Measurements from ENCODE around the gene DRD4.

DRD4 gene

DNA sequence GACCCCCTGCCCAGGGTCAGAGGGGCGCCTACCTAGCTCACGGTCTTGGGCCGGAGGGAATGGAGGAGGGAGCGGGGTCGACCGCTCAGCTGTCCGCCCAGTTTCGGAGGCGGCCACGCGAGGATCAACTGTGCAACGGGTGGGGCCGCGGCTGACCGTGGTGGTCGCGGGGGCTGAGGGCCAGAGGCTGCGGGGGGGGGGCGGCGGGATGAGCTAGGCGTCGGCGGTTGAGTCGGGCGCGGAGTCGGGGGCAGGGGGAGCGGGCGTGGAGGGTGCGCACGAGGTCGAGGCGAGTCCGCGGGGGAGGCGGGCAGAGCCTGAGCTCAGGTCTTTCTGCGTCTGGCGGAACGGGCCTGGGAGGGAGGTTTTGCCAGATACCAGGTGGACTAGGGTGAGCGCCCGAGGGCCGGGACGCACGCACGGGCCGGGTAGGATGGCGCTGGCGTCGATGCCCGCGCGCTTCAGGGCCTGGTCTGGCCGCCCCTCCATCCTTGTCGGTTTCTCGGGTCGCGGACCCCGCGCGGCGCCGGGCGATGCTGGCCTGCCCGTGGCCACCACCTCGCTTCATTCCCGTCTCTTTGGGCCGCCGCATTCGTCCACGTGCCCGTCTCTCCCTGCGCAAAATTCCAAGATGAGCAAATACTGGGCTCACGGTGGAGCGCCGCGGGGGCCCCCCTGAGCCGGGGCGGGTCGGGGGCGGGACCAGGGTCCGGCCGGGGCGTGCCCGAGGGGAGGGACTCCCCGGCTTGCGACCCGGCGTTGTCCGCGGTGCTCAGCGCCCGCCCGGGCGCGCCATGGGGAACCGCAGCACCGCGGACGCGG is at the start of gene DRD4:
DRD4 (plus strand) TSS at position 759 of the 822 bp plus-strand sequence; CDS start at position 795, 36 bp downstream.
- no peak for DNase-seq

DNA sequence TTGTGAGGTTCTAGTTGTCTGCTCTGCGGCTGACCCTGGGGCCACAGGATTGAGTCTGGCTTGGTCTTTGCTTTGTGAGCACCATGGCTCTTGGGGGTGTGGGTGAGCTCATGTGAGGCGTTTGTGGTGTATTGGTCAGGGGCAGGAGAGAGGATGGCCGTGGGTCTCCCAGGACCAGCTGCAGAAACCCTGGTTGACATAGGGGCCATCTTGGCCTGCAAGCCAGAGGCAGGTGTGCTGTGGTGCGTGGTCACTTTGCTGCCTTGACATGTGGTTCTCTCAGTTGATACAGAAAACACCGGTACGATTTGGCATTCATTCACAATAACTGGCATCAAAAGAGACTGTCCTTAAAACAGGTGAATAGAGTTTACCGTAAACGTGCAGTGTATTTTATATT is 49.5 kb upstream of the DRD4 start:
- DNase-seq = no peak

DNA sequence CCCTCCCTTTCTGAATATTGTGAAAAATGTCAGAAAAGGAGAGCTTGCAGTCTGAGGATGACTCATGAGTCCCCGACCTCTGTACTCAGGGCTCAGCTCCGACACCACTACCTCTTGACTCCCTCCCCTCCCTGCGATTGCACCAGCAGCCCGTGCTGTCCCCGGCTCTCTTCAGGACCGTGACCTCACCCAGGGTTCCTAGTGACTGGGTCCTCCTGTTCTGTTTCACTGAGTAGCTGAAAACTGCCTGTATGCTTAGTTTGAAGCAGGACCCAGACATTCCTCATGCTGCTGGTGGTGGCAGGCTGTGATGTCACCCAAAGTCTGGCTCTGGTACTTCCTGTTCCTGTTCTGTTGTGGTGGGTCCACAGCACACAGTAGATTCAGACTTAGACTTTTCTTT is 49.1 kb upstream of the DRD4 start:
- DNase-seq = no peak

DNA sequence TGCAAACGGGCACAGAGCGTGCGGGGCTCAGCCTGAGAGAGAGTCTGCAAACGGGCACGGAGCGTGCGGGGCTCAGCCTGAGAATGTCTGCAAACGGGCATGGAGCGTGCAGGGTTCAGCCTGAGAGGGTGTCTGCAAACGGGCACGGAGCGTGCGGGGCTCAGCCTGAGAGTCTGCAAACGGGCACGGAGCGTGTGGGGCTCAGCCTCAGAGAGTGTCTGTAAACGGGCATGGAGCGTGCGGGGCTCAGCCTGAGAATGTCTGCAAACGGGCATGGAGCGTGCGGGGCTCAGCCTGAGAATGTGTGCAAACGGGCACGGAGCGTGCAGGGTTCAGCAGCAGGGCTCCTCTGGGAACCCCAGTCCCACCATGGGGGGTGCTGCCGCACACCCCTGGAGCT is 47.3 kb upstream of the DRD4 start:
- DNase-seq = no peak

DNA sequence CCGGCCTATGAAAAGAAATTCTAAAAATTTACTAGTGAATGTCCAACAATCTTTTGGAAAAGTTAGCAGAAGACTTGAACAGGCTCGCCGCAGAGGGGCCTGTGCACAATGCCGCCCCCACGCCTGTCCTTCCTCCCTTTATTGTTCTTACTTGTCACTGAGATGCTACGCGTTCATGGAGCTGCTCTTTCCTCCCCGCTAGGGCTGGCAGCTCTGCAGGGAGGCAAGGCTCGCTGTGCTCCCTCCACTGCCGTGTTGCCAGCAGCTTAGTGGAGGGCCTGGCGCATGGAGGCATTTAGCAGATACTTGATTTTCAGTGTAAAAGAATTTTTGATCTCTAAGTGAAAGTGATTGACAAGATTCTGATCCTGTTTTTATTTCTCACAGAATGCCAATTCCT is 46.1 kb upstream of the DRD4 start:
- DNase-seq = no peak

DNA sequence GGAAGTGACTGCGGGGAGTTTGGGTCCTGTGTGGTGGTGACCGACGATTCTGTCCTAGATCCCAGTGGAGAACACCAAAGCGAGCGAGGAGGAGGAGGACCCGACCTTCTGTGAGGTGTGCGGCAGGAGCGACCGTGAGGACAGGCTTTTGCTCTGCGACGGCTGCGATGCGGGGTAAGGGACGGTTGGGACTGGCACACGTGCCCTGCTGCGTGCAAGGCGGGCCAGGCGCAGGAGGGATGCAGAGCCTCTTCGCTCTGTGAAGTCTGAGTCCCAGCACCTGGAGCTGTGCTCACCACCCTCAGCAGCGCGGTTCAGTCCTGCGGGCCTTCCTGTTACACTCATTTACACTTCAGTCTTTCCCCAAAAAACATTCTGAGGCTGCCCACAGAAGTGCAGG is 44.6 kb upstream of the DRD4 start:
- DNase-seq = no peak

DNA sequence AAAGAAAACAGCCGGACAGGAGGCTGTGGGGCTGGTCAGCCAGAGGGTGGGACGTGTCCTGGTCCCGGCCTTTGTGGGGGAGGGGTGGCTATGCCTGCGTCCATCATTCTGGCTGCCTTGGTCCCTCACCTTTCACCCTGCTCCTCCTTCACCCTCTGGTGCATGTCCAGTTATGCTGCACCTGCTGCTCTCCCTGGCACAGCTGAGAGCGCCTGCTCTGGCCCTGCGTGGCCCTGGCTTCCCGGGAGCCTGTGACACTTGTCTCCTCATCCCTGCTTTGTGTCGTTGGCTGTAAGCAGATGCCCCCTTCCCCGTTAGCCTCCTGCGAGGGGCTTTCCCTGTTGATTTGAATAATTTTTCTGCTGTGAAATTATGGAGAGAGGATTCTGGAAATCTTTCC is 44.2 kb upstream of the DRD4 start:
- DNase-seq = no peak

DNA sequence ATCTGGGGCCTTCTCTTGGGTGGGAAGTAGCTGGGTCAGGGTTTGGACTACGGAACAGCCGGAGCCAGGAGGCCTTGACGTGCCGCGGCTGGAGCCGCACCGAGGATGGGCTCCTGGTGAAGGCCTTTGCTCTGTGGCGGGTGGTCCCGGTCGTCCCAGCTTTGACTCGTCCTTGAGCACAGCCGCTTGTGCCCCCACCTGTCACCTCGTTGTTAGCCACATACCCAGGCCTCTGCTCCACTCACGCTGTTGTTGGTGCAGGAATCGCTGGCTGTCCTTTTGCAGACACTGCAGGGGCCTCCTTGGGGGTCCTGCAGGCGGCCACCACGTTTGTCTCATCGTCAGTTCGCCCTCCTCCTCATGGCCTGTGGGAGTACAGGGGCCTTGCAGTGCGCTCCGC is 43.7 kb upstream of the DRD4 start:
- no peak for DNase-seq

DNA sequence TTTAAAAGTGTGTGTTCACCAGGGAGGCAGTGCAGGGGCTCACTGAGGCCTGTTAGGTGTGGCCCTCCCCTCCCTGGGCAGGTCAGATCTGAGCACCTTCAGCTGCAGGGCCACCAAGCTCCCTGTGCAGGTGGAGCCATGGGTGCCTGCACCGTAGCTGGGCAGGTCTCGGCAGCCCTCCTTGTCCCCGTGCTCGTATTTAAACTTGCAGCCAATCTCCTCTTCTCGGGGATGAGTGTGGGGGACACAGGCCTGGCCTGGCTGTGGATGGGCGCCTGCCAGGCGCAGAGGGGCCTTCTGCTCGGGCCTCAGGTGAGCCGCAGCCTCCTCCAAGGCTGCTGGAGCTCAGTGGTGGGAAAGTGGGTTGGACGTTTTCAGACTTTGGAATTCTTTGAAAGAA is 41.7 kb upstream of the DRD4 start:
- no peak for DNase-seq

DNA sequence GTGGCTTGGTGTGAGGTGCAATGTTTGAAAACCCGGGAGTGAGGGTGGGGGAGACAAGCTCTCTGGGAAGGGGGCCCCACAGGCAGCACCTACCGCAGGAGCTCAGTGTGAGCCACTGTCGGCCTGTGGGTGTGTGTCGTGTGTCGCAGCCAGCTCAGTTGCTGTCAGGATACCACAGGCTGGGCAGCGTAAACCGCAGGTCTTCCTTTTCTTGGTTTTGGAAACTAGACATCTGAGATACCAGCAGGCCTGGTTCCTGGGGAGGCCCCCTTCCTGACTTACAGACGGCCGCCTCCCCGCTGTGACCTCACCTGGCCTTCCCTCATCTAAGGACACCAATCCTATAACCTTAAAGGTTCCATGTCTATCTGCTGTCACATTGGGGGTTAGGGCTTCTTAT is 40.7 kb upstream of the DRD4 start:
- no peak for DNase-seq

DNA sequence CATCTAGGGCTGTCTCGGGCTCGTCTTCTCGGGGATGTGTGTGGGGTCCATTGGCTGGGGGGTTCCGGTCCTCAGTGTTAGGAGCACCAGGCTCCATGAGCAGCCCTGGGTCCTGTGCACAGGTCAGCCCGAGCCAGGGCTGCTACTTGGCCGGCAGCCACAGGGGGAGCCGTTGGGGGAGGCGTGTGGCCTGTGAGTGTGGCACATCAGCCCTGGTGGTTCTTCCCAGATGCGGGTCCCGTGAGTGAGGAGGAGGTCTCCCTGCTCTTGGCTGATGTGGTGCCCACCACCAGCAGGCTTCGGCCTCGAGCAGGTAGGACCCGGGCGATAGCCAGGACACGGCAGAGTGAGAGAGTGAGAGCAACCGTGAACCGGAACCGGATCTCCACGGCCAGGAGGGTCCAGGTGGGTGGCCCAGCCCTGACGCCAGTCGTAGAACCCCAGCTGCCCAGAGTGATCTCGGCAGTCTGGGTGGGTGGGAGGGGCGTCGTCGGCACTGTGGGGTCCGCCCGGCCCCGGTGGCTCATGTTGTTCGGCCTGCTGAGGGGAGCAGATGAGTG is 39.8 kb upstream of the DRD4 start:
- no peak for DNase-seq

DNA sequence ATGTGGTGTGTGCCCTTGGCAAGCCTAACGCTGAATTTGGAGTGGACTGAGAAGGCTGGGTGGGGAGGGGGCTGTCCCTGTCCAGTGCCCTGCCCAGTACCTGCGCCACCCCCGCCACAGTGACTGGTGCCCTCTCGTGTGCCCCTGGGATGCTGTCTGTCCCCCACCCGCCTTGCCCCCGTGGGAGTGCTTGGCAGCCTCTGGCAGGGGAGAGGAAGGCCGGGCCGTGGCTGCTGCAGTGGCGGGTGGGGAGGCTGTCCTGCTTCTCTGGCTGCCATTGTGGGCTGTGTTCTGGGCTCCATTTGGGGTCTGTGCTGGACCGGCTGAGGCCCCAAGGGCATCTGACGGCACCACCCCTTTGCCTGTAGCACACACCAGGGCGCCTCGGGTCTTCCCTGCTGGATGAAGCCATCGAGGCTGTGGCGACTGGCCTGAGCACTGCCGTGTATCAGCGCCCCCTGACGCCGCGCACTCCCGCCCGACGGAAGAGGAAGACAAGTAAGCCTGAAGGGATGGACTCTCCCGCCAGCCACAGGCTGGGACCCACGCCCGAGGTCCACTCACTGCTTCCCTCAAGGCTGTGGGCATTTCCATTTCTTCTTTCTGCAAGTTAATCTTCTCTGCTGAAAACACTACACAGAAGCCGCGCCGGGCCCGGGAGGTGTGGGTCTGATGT is 38.9 kb upstream of the DRD4 start:
- DNase-seq = no peak

DNA sequence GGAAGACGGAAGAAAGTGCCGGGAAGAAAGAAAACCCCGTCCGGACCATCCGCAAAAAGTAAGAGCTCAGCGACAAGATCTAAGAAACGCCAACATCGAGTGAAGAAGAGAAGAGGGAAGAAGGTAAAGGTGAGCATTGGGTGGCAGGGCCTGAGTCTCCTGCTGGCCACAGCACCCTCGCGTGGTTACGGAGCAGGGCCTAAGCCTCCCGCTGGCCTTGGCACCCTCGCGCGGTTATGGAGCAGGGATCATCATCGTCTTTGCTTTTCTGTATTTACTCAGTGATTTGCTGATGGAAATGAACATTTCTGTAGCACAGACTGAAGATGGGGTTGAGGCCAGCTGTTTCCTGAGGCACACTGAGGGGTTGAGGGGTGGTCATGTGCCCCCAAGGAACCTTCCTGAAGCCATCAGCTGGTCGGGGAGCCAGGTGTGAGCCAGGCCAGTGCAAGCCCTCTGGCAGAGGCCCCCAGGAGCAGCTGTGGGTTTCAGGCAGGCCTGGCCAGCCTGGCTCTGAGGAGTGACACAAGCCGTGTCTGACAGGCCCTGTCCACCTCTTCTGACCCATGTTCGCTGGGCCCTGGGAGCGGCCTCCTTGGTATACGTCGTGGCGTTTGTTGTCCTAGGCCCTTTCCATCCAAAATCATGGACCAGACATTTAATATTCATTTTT is 35.4 kb upstream of the DRD4 start:
- no peak for DNase-seq

DNA sequence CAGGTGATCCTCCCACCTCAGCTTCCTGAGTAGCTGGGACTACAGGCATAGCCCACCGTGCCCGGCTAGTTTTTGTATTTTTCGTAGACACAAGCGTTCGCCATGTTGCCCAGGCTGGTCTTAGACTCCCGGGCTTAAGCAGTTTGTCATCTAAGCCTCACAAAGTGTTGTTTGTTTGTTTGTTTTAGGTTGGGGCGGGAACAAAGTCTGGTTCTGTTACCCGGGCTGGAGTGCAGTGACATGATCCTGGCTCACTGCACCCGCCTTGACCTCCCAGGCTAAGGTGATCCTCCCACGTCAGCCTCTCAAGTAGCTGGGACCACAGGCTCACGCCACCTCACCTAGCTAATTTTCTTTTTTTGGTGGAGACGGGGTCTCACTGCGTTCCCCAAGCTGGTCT is 33.9 kb upstream of the DRD4 start:
- no peak for DNase-seq

DNA sequence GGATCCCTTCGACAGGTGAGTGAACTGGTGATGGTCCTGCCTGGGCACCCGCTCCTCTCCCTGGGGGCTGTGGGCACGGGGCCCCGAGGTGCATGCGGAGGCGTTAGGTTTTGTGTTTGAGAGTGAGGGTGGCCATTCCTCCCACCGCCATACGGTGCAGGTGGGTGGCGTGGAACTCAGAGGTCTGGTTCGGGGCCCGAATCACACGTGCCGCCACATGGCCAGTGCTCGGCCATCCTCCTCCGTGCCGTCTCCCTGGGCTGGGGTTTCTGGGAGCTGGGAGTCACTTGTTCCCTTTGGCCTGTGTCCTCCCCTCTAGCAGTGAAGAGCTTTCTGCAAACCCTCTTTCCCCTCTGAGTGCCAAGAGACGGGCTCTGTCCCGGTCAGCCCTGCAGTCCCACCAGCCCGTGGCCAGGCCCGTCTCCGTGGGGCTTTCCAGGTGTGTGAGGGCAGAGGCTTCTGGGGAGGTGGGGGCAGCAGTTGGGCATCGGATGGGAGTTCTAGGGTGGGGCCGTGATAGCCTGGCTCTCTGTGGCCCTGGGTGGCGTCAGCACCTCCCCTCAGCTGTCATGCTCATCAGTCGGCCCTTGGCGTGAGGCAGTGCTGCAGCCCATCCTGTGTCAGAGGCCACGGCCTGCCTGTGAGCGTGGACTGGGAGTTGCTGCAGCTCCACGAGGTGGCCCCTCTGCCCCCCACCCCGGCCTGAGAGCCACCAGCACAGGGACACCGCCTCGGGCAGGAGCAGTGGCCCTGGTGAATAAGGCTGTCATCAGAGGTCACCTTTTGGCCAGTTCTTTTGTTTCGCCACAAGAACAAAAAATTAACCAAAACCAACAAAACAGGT is 31.6 kb upstream of the DRD4 start:
- no peak for DNase-seq

DNA sequence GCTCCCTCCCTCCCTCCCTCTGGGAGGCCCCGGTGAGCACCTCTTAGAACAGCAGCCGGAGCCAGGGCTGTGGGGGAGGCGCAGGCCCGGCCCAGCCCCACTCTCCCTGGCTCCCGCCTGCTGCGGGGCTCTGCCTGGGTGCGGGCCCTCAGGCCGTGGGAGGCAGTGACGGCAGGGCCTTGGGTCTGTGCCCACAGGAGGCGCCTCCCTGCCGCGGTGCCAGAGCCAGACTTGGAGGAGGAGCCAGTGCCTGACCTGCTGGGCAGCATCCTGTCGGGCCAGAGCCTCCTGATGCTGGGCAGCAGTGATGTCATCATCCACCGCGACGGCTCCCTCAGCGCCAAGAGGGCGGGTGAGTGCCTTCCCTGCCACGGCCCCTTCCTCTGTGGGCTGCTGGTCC is 30.8 kb upstream of the DRD4 start:
- no peak for DNase-seq

DNA sequence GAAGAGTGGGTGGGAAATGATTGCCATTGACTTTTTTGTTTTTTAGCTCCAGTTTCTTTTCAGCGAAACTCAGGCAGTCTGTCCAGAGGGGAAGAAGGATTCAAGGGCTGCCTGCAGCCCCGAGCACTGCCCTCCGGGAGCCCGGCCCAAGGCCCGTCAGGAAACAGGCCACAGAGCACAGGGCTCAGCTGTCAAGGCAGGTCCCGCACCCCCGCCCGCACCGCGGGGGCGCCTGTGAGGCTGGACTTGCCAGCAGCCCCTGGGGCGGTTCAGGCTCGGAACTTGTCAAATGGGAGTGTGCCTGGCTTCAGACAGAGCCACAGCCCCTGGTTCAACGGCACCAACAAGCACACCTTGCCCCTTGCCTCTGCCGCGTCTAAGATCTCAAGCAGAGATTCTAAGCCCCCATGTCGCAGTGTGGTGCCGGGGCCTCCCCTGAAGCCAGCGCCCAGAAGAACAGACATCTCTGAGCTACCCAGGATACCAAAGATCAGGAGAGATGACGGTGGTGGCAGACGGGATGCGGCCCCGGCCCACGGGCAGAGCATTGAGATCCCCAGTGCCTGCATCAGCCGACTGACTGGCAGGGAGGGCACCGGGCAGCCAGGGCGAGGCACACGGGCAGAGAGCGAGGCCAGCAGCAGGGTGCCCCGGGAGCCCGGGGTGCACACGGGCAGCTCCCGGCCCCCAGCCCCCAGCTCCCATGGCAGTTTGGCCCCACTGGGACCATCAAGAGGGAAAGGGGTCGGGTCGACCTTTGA is 29.9 kb upstream of the DRD4 start:
- DNase-seq = no peak

DNA sequence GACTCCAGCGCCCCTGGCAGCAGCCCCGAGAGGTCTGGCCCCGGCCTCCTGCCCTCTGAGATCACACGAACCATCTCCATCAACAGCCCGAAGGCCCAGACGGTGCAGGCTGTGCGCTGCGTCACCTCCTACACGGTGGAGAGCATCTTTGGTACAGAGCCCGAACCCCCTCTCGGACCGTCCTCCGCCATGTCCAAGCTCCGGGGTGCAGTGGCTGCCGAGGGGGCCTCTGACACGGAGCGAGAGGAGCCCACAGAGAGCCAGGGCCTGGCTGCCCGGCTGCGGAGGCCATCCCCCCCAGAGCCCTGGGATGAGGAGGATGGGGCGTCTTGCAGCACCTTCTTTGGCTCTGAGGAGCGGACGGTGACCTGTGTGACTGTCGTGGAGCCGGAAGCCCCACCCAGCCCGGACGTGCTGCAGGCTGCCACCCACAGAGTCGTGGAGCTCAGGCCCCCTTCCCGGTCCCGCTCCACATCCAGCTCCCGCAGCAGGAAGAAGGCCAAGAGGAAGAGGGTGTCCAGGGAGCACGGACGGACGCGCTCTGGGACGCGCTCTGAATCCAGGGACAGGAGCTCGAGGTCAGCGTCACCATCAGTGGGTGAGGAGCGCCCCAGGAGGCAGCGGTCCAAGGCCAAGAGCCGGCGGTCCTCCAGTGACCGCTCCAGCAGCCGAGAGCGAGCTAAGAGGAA is 29.0 kb upstream of the DRD4 start:
- no peak for DNase-seq

DNA sequence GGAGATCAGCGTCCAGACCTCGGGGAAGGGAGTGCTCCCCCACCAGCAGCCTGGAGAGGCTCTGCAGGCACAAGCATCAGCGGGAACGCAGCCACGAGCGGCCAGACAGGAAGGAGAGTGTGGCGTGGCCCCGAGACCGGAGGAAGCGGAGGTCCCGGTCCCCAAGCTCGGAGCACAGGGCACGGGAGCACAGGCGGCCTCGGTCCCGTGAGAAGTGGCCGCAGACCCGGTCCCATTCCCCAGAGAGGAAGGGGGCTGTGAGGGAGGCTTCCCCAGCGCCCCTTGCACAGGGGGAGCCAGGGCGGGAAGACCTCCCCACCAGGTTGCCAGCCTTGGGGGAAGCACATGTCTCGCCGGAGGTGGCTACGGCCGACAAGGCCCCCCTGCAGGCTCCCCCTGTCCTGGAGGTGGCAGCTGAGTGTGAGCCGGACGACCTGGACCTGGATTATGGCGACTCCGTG is 28.2 kb upstream of the DRD4 start:
- DNase-seq = no peak

DNA sequence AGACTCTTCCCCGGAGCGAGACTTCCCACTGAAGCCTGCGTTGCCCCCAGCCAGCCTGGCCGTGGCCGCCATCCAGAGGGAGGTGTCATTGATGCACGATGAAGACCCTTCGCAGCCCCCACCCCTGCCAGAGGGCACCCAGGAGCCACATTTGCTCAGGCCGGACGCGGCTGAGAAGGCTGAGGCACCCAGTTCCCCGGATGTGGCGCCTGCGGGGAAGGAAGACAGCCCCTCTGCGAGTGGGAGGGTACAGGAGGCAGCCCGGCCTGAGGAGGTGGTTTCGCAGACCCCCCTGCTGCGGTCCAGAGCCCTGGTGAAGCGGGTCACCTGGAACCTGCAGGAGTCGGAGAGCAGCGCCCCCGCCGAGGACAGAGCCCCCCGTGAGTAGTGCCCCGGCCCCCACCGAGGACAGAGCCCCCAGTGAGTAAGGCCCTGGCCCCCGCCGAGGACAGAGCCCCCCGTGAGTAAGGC is 27.7 kb upstream of the DRD4 start:
- no peak for DNase-seq

DNA sequence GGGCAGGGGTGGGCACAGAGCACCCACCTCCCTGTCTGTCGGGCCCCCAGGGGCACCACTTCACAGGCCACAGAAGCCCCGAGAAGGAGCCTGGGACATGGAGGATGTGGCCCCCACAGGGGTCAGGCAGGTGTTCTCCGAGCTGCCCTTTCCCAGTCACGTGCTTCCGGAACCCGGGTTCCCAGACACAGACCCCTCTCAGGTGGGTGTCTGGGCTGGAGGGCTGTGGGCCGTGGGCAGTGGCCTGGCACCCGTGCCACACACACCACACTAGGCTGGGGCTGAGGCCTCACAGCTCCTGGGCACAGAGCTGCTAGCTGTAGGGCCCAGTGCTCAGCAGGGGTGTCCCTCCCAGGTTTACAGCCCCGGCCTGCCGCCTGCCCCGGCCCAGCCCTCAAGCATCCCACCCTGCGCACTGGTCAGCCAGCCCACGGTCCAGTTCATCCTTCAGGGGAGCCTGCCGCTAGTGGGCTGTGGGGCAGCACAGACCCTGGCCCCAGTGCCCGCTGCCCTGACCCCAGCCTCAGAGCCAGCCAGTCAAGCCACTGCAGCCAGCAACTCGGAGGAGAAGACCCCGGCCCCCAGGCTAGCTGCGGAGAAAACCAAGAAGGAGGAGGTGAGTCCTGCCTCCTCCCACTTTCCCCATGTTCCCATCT is 26.8 kb upstream of the DRD4 start:
- no peak for DNase-seq
